HepG2 (cell line): Measurements from ENCODE around the gene IL27RA. TPM values are rescaled to one million over a fixed set of nuclear protein-coding genes. Genes with fewer than 3 reads are reported as not detected.

Source experiments
- ATAD3A ChIP-seq: sonication (generic); formaldehyde crosslinking; IDR thresholded peaks from 2 replicates; pipeline ENCODE4 v1.4.0; 2020; ENCODE audit warnings: missing genetic modification reagents
- ELF4 ChIP-seq: sonication (generic); formaldehyde crosslinking; IDR thresholded peaks from 2 replicates; pipeline ENCODE4 v1.5.0; 2020; ENCODE audit warnings: missing genetic modification reagents, mild to moderate bottlenecking, moderate library complexity, borderline replicate concordance
- FLYWCH1 ChIP-seq: sonication (generic); formaldehyde crosslinking; IDR thresholded peaks from 2 replicates; pipeline ENCODE4 v1.8.1; 2023; ENCODE audit warnings: mild to moderate bottlenecking, missing genetic modification reagents
- FOXK1 ChIP-seq: sonication (generic); formaldehyde crosslinking; IDR thresholded peaks from 2 replicates; pipeline ENCODE4 v1.4.0; 2020; ENCODE audit warnings: low read depth, missing genetic modification reagents, borderline replicate concordance
- FOXP1 ChIP-seq, 2 experiments: fragments of 450-650 bp in 1 of 2; IDR thresholded peaks; 2 replicates each; pipeline ENCODE4 v1.6.1; 2017 to 2018; ENCODE audit warnings: antibody characterized with exemption in 1 of 2
- GATA4 ChIP-seq: sonication (generic); IDR thresholded peaks from 2 replicates; pipeline ENCODE4 v1.6.1; 2016; ENCODE audit warnings: antibody characterized with exemption, low read depth, borderline replicate concordance
- IRX3 ChIP-seq: sonication (generic); formaldehyde crosslinking; IDR thresholded peaks from 2 replicates; pipeline ENCODE4 v1.8.1; 2023; ENCODE audit warnings: mild to moderate bottlenecking, low read depth, missing genetic modification reagents, borderline replicate concordance
- NCOR1 ChIP-seq: fragments of 200-600 bp; sonication (generic); IDR thresholded peaks from 2 replicates; pipeline ENCODE4 v1.7.0; 2017; ENCODE audit warnings: antibody characterized with exemption, low read length, borderline replicate concordance
- PPARG ChIP-seq: conservative IDR thresholded peaks from 2 replicates; pipeline ENCODE4 v1.6.1; 2016; ENCODE audit warnings: missing biosample characterization, missing genetic modification reagents
- SMAD3 ChIP-seq: sonication (generic); formaldehyde crosslinking; IDR thresholded peaks from 2 replicates; pipeline ENCODE4 v1.4.0; 2020; ENCODE audit warnings: missing genetic modification reagents
- SNAI1 ChIP-seq: sonication (generic); formaldehyde crosslinking; IDR thresholded peaks from 2 replicates; pipeline ENCODE4 v1.5.0; 2020; ENCODE audit warnings: mild to moderate bottlenecking, missing genetic modification reagents, borderline replicate concordance
- TBX3 ChIP-seq: fragments of 450-650 bp; IDR thresholded peaks from 2 replicates; pipeline ENCODE4 v1.6.1; 2017; ENCODE audit warnings: antibody characterized with exemption, mild to moderate bottlenecking, inconsistent platforms, borderline replicate concordance
- ZNF441 ChIP-seq: sonication (generic); formaldehyde crosslinking; IDR thresholded peaks from 2 replicates; pipeline ENCODE4 v1.7.0; 2021; ENCODE audit warnings: missing genetic modification reagents, borderline replicate concordance
- ZNF577 ChIP-seq: sonication (generic); formaldehyde crosslinking; IDR thresholded peaks from 2 replicates; pipeline ENCODE4 v1.4.0; 2020; ENCODE audit warnings: mild to moderate bottlenecking, low read depth, missing genetic modification reagents, borderline replicate concordance
- ZNF670 ChIP-seq: sonication (generic); formaldehyde crosslinking; IDR thresholded peaks from 2 replicates; pipeline ENCODE4 v1.8.0; 2022; ENCODE audit warnings: mild to moderate bottlenecking, missing genetic modification reagents, borderline replicate concordance
- ZNF780A ChIP-seq: sonication (generic); formaldehyde crosslinking; IDR thresholded peaks from 2 replicates; pipeline ENCODE4 v1.8.0; 2022; ENCODE audit warnings: mild to moderate bottlenecking, missing genetic modification reagents, moderate library complexity
- polyA plus RNA-seq, 8 experiments: library from polyadenylated mRNA; depleted of rRNA in 3 of 8; stranded (reverse) in 7 of 8; unstranded in 1 of 8; fragments of >200 nt; fragmentation: Illumina TruSeq in 4 of 8; extraction: Trizol in 4 of 8; gene quantifications; 2 replicates each; pipeline versions ENCODE4 v1.2.1 to v1.2.3, GENCODE V29; 2011 to 2016; ENCODE audit warnings: low read depth in 4 of 8, missing spikeins in 1 of 8, mixed read lengths in 1 of 8; ENCODE audit not compliant: insufficient read depth in 1 of 8
- total RNA-seq, 5 experiments: library from RNA; depleted of rRNA; stranded (reverse); fragments of >200 nt; fragmentation: Illumina TruSeq; extraction: Trizol; gene quantifications; 2 replicates each; pipeline ENCODE4 v1.2.3, GENCODE V29; 2016; ENCODE audit warnings: low read depth in 1 of 5
- TF ChIP-seq, protein P1 (sequence below): IDR thresholded peaks from 2 replicates; pipeline ENCODE4 v1.6.1; 2016; ENCODE audit warnings: mild to moderate bottlenecking, missing biosample characterization, missing genetic modification reagents
- TF ChIP-seq, protein P2 (sequence below): sonication (generic); formaldehyde crosslinking; IDR thresholded peaks from 2 replicates; pipeline ENCODE4 v1.8.1; 2023; ENCODE audit warnings: mild to moderate bottlenecking, moderate library complexity, missing genetic modification reagents
- TF ChIP-seq, protein P3 (sequence below): IDR thresholded peaks from 2 replicates; pipeline ENCODE4 v1.6.1; 2012; ENCODE audit warnings: low read length, improper control_type of control experiment
- TF ChIP-seq, protein P4 (sequence below): sonication (generic); formaldehyde crosslinking; IDR thresholded peaks from 2 replicates; pipeline ENCODE4 v1.4.0; 2020; ENCODE audit warnings: mild to moderate bottlenecking, missing genetic modification reagents
- TF ChIP-seq, protein P5 (sequence below): sonication (generic); formaldehyde crosslinking; IDR thresholded peaks from 2 replicates; pipeline ENCODE4 v1.8.0; 2022; ENCODE audit warnings: mild to moderate bottlenecking, missing genetic modification reagents

Gene IL27RA
- total and polyA plus RNA-seq, 2 of the 13 experiments (the other 11 are each of a cell fraction or from before 2014, with no cell fraction given): 3.5 to 8.1 TPM

DNA sequence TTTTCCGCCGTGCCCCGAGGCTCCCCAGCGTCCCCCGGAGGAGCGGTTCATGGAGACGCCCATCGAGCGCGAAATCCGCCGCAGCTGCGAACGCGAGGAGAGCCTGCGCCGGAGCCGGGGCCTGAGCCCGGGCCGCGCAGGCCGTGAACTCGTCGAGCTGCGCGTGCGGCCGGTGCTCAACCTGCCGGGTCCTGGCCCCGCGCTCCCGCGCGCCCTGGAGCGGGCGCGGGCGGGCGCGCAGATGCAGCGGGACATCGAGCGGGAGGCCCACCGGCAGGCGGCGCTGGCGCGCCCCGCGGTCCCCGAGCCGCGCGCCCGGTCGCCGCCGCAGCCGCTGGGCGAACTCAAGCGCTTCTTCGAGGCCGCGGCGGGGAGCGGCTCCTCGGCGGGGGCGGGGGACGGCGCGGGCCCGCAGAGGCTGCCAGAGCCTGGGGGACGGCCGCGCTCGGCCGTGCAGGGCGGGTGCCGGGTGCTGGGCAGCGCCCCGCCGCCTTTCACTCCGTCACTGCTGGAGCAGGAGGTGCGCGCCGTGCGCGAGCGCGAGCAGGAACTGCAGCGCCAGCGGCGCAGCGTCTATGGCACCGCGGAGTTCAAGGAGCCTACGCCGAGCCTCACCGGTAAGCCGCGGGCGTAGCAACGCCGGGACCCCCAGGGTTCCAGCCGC is 41.8 kb downstream of the IL27RA start (continued):
- TF ChIP-seq FOXK1 (CRISPR knock-in tag) (no peak), FLYWCH1 (no peak), PPARG (CRISPR knock-in tag) (no peak), SNAI1 (CRISPR knock-in tag) (no peak), FOXP1 (IDR thresholded peaks at IDR 0.05) (no peak), FOXP1 (CRISPR knock-in tag; IDR thresholded peaks at IDR 0.05) (no peak), ELF4 (CRISPR knock-in tag) (no peak), ZNF780A (CRISPR knock-in tag) (no peak), ZNF577 (CRISPR knock-in tag) (no peak), IRX3 (CRISPR knock-in tag) (0 out of 2 replicates have a peak, but pooled peaks have one; percentile 42), TBX3 (no peak), GATA4 (no peak), NCOR1 (no peak), ZNF441 (CRISPR knock-in tag) (0 out of 2 replicates have a peak, but pooled peaks have one; percentile 12), ATAD3A (CRISPR knock-in tag) (no peak), ZNF670 (CRISPR knock-in tag) (no peak), SMAD3 (no peak)
- TF ChIP-seq, protein P1, sequence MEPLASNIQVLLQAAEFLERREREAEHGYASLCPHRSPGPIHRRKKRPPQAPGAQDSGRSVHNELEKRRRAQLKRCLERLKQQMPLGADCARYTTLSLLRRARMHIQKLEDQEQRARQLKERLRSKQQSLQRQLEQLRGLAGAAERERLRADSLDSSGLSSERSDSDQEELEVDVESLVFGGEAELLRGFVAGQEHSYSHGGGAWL: no peak
- TF ChIP-seq, protein P2, sequence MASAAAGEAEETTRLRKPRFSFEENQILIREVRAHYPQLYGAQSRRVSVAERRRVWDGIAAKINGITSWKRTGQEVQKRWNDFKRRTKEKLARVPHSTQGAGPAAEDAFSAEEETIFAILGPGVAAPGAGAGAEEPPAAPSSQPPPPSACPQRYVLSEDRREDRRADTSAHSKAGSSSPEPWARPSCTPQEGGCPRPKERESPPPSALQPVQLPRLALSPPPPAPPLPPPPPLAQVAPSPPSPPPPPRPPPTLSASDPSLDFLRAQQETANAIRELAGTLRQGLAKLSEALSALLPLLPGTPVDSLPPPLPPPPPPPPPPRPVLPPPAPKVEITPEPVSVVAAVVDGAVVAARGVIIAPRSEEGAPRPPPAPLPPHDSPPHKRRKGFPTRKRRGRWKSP (CRISPR knock-in tag): peak; percentile 45; the same call in 1 of the 2 replicates
- TF ChIP-seq, protein P3, sequence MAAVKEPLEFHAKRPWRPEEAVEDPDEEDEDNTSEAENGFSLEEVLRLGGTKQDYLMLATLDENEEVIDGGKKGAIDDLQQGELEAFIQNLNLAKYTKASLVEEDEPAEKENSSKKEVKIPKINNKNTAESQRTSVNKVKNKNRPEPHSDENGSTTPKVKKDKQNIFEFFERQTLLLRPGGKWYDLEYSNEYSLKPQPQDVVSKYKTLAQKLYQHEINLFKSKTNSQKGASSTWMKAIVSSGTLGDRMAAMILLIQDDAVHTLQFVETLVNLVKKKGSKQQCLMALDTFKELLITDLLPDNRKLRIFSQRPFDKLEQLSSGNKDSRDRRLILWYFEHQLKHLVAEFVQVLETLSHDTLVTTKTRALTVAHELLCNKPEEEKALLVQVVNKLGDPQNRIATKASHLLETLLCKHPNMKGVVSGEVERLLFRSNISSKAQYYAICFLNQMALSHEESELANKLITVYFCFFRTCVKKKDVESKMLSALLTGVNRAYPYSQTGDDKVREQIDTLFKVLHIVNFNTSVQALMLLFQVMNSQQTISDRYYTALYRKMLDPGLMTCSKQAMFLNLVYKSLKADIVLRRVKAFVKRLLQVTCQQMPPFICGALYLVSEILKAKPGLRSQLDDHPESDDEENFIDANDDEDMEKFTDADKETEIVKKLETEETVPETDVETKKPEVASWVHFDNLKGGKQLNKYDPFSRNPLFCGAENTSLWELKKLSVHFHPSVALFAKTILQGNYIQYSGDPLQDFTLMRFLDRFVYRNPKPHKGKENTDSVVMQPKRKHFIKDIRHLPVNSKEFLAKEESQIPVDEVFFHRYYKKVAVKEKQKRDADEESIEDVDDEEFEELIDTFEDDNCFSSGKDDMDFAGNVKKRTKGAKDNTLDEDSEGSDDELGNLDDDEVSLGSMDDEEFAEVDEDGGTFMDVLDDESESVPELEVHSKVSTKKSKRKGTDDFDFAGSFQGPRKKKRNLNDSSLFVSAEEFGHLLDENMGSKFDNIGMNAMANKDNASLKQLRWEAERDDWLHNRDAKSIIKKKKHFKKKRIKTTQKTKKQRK: no peak
- TF ChIP-seq, protein P4, sequence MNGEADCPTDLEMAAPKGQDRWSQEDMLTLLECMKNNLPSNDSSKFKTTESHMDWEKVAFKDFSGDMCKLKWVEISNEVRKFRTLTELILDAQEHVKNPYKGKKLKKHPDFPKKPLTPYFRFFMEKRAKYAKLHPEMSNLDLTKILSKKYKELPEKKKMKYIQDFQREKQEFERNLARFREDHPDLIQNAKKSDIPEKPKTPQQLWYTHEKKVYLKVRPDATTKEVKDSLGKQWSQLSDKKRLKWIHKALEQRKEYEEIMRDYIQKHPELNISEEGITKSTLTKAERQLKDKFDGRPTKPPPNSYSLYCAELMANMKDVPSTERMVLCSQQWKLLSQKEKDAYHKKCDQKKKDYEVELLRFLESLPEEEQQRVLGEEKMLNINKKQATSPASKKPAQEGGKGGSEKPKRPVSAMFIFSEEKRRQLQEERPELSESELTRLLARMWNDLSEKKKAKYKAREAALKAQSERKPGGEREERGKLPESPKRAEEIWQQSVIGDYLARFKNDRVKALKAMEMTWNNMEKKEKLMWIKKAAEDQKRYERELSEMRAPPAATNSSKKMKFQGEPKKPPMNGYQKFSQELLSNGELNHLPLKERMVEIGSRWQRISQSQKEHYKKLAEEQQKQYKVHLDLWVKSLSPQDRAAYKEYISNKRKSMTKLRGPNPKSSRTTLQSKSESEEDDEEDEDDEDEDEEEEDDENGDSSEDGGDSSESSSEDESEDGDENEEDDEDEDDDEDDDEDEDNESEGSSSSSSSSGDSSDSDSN: peak; percentile 27; the same call in 1 of the 2 replicates
- TF ChIP-seq, protein P5, sequence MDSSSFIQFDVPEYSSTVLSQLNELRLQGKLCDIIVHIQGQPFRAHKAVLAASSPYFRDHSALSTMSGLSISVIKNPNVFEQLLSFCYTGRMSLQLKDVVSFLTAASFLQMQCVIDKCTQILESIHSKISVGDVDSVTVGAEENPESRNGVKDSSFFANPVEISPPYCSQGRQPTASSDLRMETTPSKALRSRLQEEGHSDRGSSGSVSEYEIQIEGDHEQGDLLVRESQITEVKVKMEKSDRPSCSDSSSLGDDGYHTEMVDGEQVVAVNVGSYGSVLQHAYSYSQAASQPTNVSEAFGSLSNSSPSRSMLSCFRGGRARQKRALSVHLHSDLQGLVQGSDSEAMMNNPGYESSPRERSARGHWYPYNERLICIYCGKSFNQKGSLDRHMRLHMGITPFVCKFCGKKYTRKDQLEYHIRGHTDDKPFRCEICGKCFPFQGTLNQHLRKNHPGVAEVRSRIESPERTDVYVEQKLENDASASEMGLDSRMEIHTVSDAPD: no peak
